Epithelial cell of proximal tubule (primary cell): ENCODE data around the gene LRMDA. TPM values are rescaled to one million over a fixed set of nuclear protein-coding genes. Genes with fewer than 3 reads are reported as not detected.

ENCODE experiments used
- DNase-seq: peaks from one replicate; pipeline ENCODE4 v3.0.0-alpha.2; 2011; ENCODE audit warnings: low read depth
- H3K4me3 ChIP-seq: 2 replicates; pipeline ENCODE4 v1.5.1; 2011; ENCODE audit warnings: low read depth, mild to moderate bottlenecking, low read length
- CTCF ChIP-seq: conservative IDR thresholded peaks from 2 replicates; pipeline ENCODE4 v1.5.1; 2012; ENCODE audit warnings: low read depth, mild to moderate bottlenecking, low read length
- total RNA-seq: library from RNA; depleted of rRNA; stranded (reverse); fragments of >200 nt; gene quantifications from 2 replicates; pipeline ENCODE4 v1.2.3, GENCODE V29; 2015

Gene LRMDA
- total RNA-seq, 1 donor from 2014 or later, result 0.75 TPM

GRCh38 chr10:76086761-76087639 lies 655.6 kb downstream of the LRMDA start:
- peak overlapping the region; percentile 10 for H3K4me3 ChIP-seq
- no peak for DNase-seq
- TF ChIP-seq CTCF, result peak; percentile 88

DNA sequence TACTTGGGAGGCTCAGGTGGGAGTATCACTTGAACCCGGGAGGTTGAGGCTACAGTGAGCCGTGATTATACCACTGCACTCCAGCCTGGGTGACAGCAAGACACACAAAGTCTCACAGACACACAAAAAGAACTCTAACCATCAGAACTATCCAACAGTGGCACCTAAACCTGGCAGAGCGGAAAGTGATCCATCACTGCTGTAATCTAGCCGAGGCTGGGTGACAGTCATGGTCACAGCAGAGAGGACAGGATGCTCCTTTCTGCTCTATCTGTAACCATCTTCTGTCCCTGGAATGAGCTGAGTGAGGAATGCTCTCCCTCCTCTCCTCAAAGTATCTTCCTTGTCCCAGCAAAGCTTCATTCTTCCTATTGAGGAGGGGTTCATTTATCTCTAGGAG lies 656.6 kb downstream of the LRMDA start:
- no peak for DNase-seq
- TF ChIP-seq CTCF, result no peak
- no peak overlapping the region for H3K4me3 ChIP-seq

GRCh38 chr10:76088980-76089379 lies 657.6 kb downstream of the LRMDA start:
- H3K4me3 ChIP-seq, result no peak overlapping the region
- no peak for TF ChIP-seq CTCF
- no peak for DNase-seq

DNA sequence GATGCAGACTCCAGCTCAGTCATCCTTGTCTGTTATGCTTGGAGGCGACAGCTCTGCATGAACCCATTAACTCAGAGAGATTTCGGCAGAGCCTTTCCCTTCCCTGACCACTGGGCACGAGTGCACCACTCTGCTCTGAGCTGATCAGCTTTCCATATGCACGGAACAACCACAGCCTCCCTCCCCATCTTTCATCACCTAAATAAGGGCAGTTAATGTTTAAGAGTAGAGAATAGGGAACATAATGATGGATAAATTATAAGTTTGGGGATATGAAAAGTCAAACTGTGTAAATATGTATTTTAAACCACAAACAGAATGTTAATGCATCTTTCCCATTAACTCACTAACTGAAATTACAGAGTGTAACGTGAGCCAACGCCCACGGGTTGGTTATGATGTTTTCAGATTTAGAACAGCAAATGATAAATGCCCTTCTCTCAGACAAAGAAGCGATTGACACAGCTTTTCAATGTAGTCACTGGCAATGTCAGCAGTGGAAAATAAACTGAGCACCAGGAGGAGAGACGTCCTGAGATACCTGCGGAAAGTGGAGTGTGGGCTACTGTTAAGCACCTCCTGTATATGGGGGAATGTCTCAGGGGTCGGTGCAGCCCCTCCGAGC lies 658.2 kb downstream of the LRMDA start:
- DNase-seq, result no peak
- TF ChIP-seq CTCF, result no peak
- no peak overlapping the region for H3K4me3 ChIP-seq

DNA sequence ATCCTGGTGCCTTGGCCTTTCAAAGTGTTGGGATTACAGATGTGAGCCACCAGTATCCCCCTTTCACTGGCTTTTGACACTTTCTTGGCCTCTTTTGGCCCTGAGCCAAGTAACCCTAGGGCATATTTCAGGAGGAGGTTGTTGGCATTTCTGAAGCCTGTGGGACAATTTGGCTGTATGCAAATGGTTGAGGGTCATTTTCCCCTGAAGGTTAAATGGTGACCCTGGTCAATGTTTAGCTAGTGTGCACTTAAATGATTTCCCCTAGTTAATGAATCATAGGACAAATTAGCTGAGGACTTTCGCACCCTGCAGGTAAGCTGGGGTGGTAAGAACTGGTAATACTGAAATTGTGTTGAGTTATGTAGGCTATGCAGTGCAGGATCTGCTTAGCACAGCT lies 660.5 kb downstream of the LRMDA start:
- TF ChIP-seq CTCF, result no peak
- DNase-seq, result no peak
- H3K4me3 ChIP-seq, result no peak overlapping the region

DNA sequence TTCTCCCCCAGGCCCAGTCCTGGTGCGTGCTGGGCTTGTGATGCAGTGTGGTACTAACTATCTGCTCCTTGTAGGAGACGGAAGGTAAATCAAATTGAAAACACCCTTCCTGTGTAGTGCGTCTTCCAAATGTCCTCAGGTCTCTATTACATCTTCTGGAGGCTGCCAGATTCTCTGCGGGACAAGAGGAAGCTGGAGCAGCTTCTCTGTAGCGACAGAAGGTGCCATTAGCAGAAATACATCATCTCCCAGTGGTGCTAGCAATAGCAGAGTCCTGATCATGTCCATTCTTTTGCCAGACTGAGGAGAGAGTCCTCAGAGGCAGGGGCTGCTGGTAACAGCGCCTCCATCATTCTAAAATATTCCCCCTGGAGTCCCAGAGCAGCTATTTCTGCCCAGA lies 675.2 kb downstream of the LRMDA start:
- DNase-seq, result no peak
- TF ChIP-seq CTCF, result no peak
- H3K4me3 ChIP-seq, result no peak overlapping the region
